Measurements from ENCODE around the gene MYLK.

The MYLK gene

GRCh38 chr3:123792473-123793201 lies 91.5 kb downstream of the MYLK start:
- DNase-seq (ENCODE audit: low read depth, low spot score), result no peak

GRCh38 chr3:123791898-123792297 lies 92.2 kb downstream of the MYLK start:
- no peak for DNase-seq (ENCODE audit: low read depth, low spot score)

- peak; percentile 76 for DNase-seq (ENCODE audit: low read depth, low spot score)
Measured at GRCh38 chr3:123791417-123791816, 92.7 kb downstream of the MYLK start.

- DNase-seq (ENCODE audit: low read depth, low spot score), result no peak
Measured at GRCh38 chr3:123791073-123791370, 93.1 kb downstream of the MYLK start.

- DNase-seq (ENCODE audit: low read depth, low spot score), result no peak
Measured at GRCh38 chr3:123790254-123791072, 93.7 kb downstream of the MYLK start.

- DNase-seq (ENCODE audit: low read depth, low spot score), result no peak
Measured at GRCh38 chr3:123789760-123790159, 94.4 kb downstream of the MYLK start.

- DNase-seq (ENCODE audit: low read depth, low spot score), result no peak
Measured at GRCh38 chr3:123789160-123789559, 95.0 kb downstream of the MYLK start.

- DNase-seq (ENCODE audit: low read depth, low spot score), result no peak
Measured at GRCh38 chr3:123788710-123789109, 95.4 kb downstream of the MYLK start.

GRCh38 chr3:123787133-123787532 lies 97.0 kb downstream of the MYLK start:
- no peak for DNase-seq (ENCODE audit: low read depth, low spot score)

GRCh38 chr3:123785602-123786001 lies 98.5 kb downstream of the MYLK start:
- DNase-seq (ENCODE audit: low read depth, low spot score), result no peak

GRCh38 chr3:123783811-123784210 lies 100.3 kb downstream of the MYLK start:
- DNase-seq (ENCODE audit: low read depth, low spot score), result no peak

GRCh38 chr3:123783050-123783689 lies 101.0 kb downstream of the MYLK start:
- DNase-seq (ENCODE audit: low read depth, low spot score), result no peak

- DNase-seq (ENCODE audit: low read depth, low spot score), result no peak
Measured at GRCh38 chr3:123782488-123782887, 101.6 kb downstream of the MYLK start.

GRCh38 chr3:123781571-123782275 lies 102.4 kb downstream of the MYLK start:
- DNase-seq (ENCODE audit: low read depth, low spot score), result no peak

GRCh38 chr3:123781138-123781537 lies 103.0 kb downstream of the MYLK start:
- no peak for DNase-seq (ENCODE audit: low read depth, low spot score)

GRCh38 chr3:123780656-123781055 lies 103.5 kb downstream of the MYLK start:
- no peak for DNase-seq (ENCODE audit: low read depth, low spot score)

GRCh38 chr3:123779655-123780231 lies 104.4 kb downstream of the MYLK start:
- no peak for DNase-seq (ENCODE audit: low read depth, low spot score)

GRCh38 chr3:123778991-123779622 lies 105.0 kb downstream of the MYLK start:
- no peak for DNase-seq (ENCODE audit: low read depth, low spot score)

- DNase-seq (ENCODE audit: low read depth, low spot score), result no peak
Measured at GRCh38 chr3:123778525-123778924, 105.6 kb downstream of the MYLK start.

GRCh38 chr3:123776071-123776782 lies 107.9 kb downstream of the MYLK start:
- DNase-seq (ENCODE audit: low read depth, low spot score), result no peak

- DNase-seq (ENCODE audit: low read depth, low spot score), result no peak
Measured at GRCh38 chr3:123774474-123774873, 109.7 kb downstream of the MYLK start.

Measured in brain pericyte (primary cell).